ENCODE results near the gene NANOS1.

The NANOS1 gene

GRCh38 chr10:119006451-119007210, 22.9 kb upstream of the NANOS1 start:
- CTCF ChIA-PET, result interaction anchor here (0.6 to 0.7 kb wide), 2 partner anchors 16 to 26 kb away, joined by 3 to 4 read pairs; no protein-coding TSS in a partner anchor
- peak; percentile 93 for DNase-seq (ENCODE audit: low spot score)
- H3K27ac ChIP-seq, result peak overlapping the region; percentile 94
- TF ChIP-seq CTCF (conservative IDR thresholded peaks at IDR 0.05; ENCODE audit: low read depth), result no peak
- POLR2A ChIA-PET (ENCODE audit: low non-redundant PET), result interaction anchor here (0.5 to 0.8 kb wide), 4 partner anchors 24 to 136 kb away, joined by 3 to 4 read pairs (median 3); partner anchors contain the start of genes EIF3A and NANOS1

GRCh38 chr10:119007211-119007574, 22.3 kb upstream of the NANOS1 start:
- POLR2A ChIA-PET (ENCODE audit: low non-redundant PET), result interaction anchor here (0.6 kb wide), 1 partner anchor 13 kb away, joined by 4 read pairs; no protein-coding TSS in a partner anchor
- no peak for TF ChIP-seq CTCF (conservative IDR thresholded peaks at IDR 0.05; ENCODE audit: low read depth)
- DNase-seq (ENCODE audit: low spot score), result no peak
- peak overlapping the region; percentile 60; the same call in 1 of the 2 replicates for H3K27ac ChIP-seq
- CTCF ChIA-PET, result no interaction called here

- H3K27ac ChIP-seq, result peak overlapping the region; percentile 84
- CTCF ChIA-PET, result interaction anchor here (0.6 kb wide), 2 partner anchors 34 to 265 kb away, joined by 3 to 5 read pairs; no protein-coding TSS in a partner anchor
- no peak for TF ChIP-seq CTCF (conservative IDR thresholded peaks at IDR 0.05; ENCODE audit: low read depth)
- peak; percentile 68 for DNase-seq (ENCODE audit: low spot score)
- POLR2A ChIA-PET (ENCODE audit: low non-redundant PET), result interaction anchor here (0.6 kb wide), 2 partner anchors 33 to 497 kb away, joined by 3 to 4 read pairs; no protein-coding TSS in a partner anchor
Measured at GRCh38 chr10:119020627-119020946, 8.9 kb upstream of the NANOS1 start.

GRCh38 chr10:119022846-119023552, 6.5 kb upstream of the NANOS1 start:
- ChIA-PET POLR2A (ENCODE audit: low non-redundant PET) (no interaction called here), CTCF (interaction anchor here (0.6 to 1.0 kb wide), 5 partner anchors 17 to 1018 kb away, joined by 3 to 4 read pairs (median 3); no protein-coding TSS in a partner anchor)
- H3K27ac ChIP-seq, result peak overlapping the region; percentile 84
- peak; percentile 83 for DNase-seq (ENCODE audit: low spot score)
- TF ChIP-seq CTCF (conservative IDR thresholded peaks at IDR 0.05; ENCODE audit: low read depth), result no peak

GRCh38 chr10:119023553-119023868, 6.0 kb upstream of the NANOS1 start:
- DNase-seq (ENCODE audit: low spot score), result no peak
- ChIA-PET CTCF (interaction anchor here (0.7 to 1.0 kb wide), 3 partner anchors 18 to 456 kb away, joined by 3 read pairs; no protein-coding TSS in a partner anchor), POLR2A (ENCODE audit: low non-redundant PET) (interaction anchor here (0.5 kb wide), 1 partner anchor 274 kb away, joined by 3 read pairs; no protein-coding TSS in a partner anchor)
- peak overlapping the region; percentile 84 for H3K27ac ChIP-seq
- no peak for TF ChIP-seq CTCF (conservative IDR thresholded peaks at IDR 0.05; ENCODE audit: low read depth)

- DNase-seq (ENCODE audit: low spot score), result no peak
- CTCF ChIA-PET, result interaction anchor here (1.1 kb wide), 1 partner anchor 22 kb away, joined by 3 read pairs; no protein-coding TSS in a partner anchor
- TF ChIP-seq CTCF (conservative IDR thresholded peaks at IDR 0.05; ENCODE audit: low read depth), result no peak
- peak overlapping the region; percentile 76 for H3K27ac ChIP-seq
- POLR2A ChIA-PET (ENCODE audit: low non-redundant PET), result no interaction called here
Measured at GRCh38 chr10:119024882-119025281, 4.6 kb upstream of the NANOS1 start.

All from RWPE1 (cell line).